ENCODE results near the gene CACNA1A. TPM values are rescaled to one million over a fixed set of nuclear protein-coding genes. Genes with fewer than 3 reads are reported as not detected.
"Not testable (repeated sequence)": the region's sequence is repeated elsewhere in the genome, so short reads cannot be mapped to it uniquely, and the experiment has no call there.

Gene CACNA1A
- total and polyA plus RNA-seq, 2 experiments from 2014 or later, result 3.0 to 8.5 TPM

DNA sequence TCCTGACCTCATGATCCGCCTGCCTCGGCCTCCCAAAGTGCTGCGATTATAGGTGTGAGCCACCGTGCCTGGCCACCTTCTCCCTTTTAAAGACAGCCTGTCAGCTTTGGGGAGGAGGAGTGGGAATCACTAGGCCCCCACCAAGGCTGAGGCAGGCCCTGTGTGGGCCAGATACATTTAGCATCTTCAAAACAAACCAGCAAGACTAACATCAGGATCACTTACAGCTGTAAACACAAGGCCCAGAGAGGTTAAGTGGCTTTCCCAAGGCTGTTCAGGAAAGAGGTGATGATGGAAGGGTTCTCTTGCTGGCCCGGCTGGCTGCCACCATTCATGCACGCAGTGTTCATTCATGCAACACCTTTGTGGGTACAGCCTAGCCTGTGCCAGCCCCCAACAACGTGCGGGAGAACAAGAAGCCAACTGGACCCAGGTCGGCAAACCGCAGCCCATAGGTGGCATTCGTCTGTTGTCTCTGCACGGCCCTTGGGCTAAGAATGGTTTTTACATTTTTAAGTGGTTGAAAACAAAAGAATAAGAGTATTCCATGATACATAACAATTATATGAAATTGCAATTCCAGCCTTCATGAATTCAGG is 333.0 kb downstream of the CACNA1A start:
- Histone ChIP-seq H3K9ac (peak overlapping the region; percentile 57), H3K4me1 (ENCODE audit: insufficient read depth) (peaks cover 34% of the 10 kb centered on the region), H3K36me3 (ENCODE audit: low read depth) (no peaks in the 10 kb centered on the region), H3F3A (ENCODE audit: insufficient read depth) (peaks cover 26% of the 10 kb centered on the region), H4K20me1 (ENCODE audit: insufficient read depth) (no peaks in the 10 kb centered on the region), H3K27me3 (replicated peaks; ENCODE audit: insufficient read depth) (no peaks in the 10 kb centered on the region), H3K4me2 (ENCODE audit: unreplicated experiment) (no peak overlapping the region), H3K9me2 (ENCODE audit: insufficient read depth) (no peaks in the 10 kb centered on the region), H3K27ac (peak overlapping the region; percentile 88), H2AFZ (peak overlapping the region; percentile 55), H3K4me3 (no peak overlapping the region), H3K9me3 (ENCODE audit: low read depth) (no peaks in the 10 kb centered on the region), H3K79me2 (ENCODE audit: insufficient read depth) (no peaks in the 10 kb centered on the region)
- no peak for DNase-seq
- in situ Hi-C loops (cut with MboI), result no loop called here
- 67 to 68% methylated on average over 12 of the region's 12 CpGs for WGBS, 2 experiments (ENCODE audit: low coverage in 1 of 2, low lambda C conversion rate in 2 of 2, missing lambda C conversion rate in 2 of 2)
- no peak for TF ChIP-seq EZH2phosphoT487 (IDR thresholded peaks at IDR 0.05; ENCODE audit: insufficient read depth, low read depth)
- no peak for TF ChIP-seq EZH2 (IDR thresholded peaks at IDR 0.05; ENCODE audit: insufficient read depth, poor library complexity, severe bottlenecking)

DNA sequence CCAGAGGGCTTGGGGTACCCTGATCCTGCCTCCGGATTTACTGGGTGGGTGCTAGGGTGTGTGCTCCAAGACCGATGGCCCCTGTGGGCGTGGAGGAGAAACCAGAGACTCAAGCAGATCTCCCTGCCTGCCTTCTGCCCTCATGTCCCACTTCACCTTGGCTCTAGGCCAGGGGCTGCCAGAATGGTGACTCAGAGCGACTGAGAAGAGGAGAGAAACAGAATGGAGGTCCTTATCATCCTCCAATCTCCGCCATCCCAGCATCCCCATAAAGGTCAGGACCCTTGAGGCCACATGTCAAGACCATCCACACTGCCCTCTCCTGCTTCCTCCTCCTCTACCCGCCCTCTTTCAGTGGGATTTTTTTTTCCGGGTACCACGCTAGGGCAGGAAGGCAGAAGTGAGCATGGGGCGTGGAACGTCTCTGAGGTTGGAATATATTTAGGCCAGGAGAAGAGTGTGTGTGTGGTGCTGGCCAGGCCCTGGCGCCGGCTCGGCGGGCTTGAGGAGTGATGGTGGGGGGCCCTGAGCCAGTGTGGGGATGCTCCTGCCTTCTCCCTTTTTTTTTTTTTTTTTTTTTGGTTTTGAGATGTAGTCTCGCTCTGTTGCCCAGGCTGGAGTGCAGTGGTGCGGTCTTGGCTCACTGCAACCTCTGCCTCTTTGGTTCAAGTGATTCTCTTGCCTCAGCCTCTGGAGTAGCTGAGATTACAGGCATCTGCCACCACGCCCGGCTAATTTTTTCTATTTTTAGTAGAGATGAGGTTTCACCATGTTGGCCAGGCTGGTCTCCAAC is 333.7 kb downstream of the CACNA1A start:
- no peaks in the 10 kb centered on the region for H3K27me3 ChIP-seq (replicated peaks; ENCODE audit: insufficient read depth)
- H3K4me1 ChIP-seq (ENCODE audit: insufficient read depth), result peaks cover 39% of the 10 kb centered on the region
- peak; percentile 92 for DNase-seq
- WGBS, 2 experiments (ENCODE audit: low coverage in 1 of 2, low lambda C conversion rate in 2 of 2, missing lambda C conversion rate in 2 of 2), result 16 to 19% methylated on average over 16 to 18 of the region's 18 CpGs
- H3K4me2 ChIP-seq (ENCODE audit: unreplicated experiment), result peak overlapping the region; percentile 30
- H3K9me2 ChIP-seq (ENCODE audit: insufficient read depth), result no peaks in the 10 kb centered on the region
- peak overlapping the region; percentile 66 for H2AFZ ChIP-seq
- H3K36me3 ChIP-seq (ENCODE audit: low read depth), result no peaks in the 10 kb centered on the region
- in situ Hi-C loops (cut with MboI), result no loop called here
- H3F3A ChIP-seq (ENCODE audit: insufficient read depth), result peaks cover 31% of the 10 kb centered on the region
- H3K27ac ChIP-seq, result peak overlapping the region; percentile 88
- H3K79me2 ChIP-seq (ENCODE audit: insufficient read depth), result no peaks in the 10 kb centered on the region
- no peak for TF ChIP-seq EZH2 (IDR thresholded peaks at IDR 0.05; ENCODE audit: insufficient read depth, poor library complexity, severe bottlenecking)
- no peak for TF ChIP-seq EZH2phosphoT487 (IDR thresholded peaks at IDR 0.05; ENCODE audit: insufficient read depth, low read depth)
- no peaks in the 10 kb centered on the region for H3K9me3 ChIP-seq (ENCODE audit: low read depth)
- no peak overlapping the region for H3K4me3 ChIP-seq
- H4K20me1 ChIP-seq (ENCODE audit: insufficient read depth), result no peaks in the 10 kb centered on the region
- H3K9ac ChIP-seq, result peak overlapping the region; percentile 57

DNA sequence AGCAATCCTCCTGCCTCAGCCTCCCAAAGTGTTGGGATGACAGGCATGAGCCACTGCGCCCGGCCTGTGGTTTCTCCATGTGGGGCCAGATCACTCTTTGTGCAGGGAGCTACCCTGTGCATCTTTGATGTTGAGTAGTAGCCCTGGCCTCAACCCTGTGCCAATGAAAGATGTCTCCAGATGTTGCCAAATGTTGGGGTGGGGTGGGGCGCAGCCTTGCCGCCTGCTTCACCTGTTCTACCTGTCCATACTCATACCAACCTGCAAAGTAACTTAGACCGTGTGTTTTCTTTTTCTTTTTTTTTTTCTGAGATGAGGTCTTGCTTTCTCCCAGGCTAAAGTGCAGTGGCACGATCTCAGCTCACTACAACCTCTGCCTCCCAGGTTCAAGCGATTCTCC is 335.1 kb downstream of the CACNA1A start:
- no peak overlapping the region for H3K27ac ChIP-seq
- no peak overlapping the region for H3K4me2 ChIP-seq (ENCODE audit: unreplicated experiment)
- TF ChIP-seq EZH2 (IDR thresholded peaks at IDR 0.05; ENCODE audit: insufficient read depth, poor library complexity, severe bottlenecking) (no peak), EZH2phosphoT487 (IDR thresholded peaks at IDR 0.05; ENCODE audit: insufficient read depth, low read depth) (no peak)
- no peaks in the 10 kb centered on the region for H4K20me1 ChIP-seq (ENCODE audit: insufficient read depth)
- H3K9ac ChIP-seq, result no peak overlapping the region
- peaks cover 43% of the 10 kb centered on the region for H3F3A ChIP-seq (ENCODE audit: insufficient read depth)
- no peaks in the 10 kb centered on the region for H3K27me3 ChIP-seq (replicated peaks; ENCODE audit: insufficient read depth)
- no peaks in the 10 kb centered on the region for H3K79me2 ChIP-seq (ENCODE audit: insufficient read depth)
- DNase-seq, result no peak
- no peak overlapping the region for H2AFZ ChIP-seq
- 93 to 96% methylated on average over 7 of the region's 7 CpGs for WGBS, 2 experiments (ENCODE audit: low coverage in 1 of 2, low lambda C conversion rate in 2 of 2, missing lambda C conversion rate in 2 of 2)
- H3K9me2 ChIP-seq (ENCODE audit: insufficient read depth), result no peaks in the 10 kb centered on the region
- in situ Hi-C loops (cut with MboI), result no loop called here
- H3K36me3 ChIP-seq (ENCODE audit: low read depth), result no peaks in the 10 kb centered on the region
- H3K4me3 ChIP-seq, result no peak overlapping the region
- no peaks in the 10 kb centered on the region for H3K9me3 ChIP-seq (ENCODE audit: low read depth)
- peaks cover 48% of the 10 kb centered on the region for H3K4me1 ChIP-seq (ENCODE audit: insufficient read depth)

DNA sequence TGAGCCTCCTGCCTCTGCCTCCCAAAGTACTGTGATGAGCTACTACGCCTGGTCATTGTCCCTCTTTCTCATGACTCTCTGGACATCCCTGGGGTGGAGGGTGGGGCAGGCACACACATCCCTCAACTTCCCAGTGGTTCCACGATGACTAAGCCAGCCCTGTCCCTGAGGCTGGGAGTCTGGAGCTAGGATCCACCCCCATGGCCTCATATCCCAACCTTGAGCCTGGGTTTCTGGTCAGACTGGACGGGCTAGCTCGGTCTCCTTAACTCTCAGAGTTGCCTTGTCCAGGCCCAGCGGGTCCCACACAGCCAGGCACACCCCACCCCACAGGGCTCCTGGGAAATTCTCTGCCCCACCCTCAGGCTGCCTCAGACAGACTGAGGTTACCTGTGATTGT is 336.5 kb downstream of the CACNA1A start:
- peak; percentile 89 for DNase-seq
- 40 to 49% methylated on average over 5 of the region's 5 CpGs for WGBS, 2 experiments (ENCODE audit: low coverage in 1 of 2, low lambda C conversion rate in 2 of 2, missing lambda C conversion rate in 2 of 2)
- Histone ChIP-seq H3K9me3 (ENCODE audit: low read depth) (no peaks in the 10 kb centered on the region), H4K20me1 (ENCODE audit: insufficient read depth) (no peaks in the 10 kb centered on the region), H3F3A (ENCODE audit: insufficient read depth) (peaks cover 50% of the 10 kb centered on the region), H3K27me3 (replicated peaks; ENCODE audit: insufficient read depth) (no peaks in the 10 kb centered on the region), H3K36me3 (ENCODE audit: low read depth) (no peaks in the 10 kb centered on the region), H3K4me1 (ENCODE audit: insufficient read depth) (peaks cover 52% of the 10 kb centered on the region), H3K27ac (peak overlapping the region; percentile 93), H3K9me2 (ENCODE audit: insufficient read depth) (no peaks in the 10 kb centered on the region), H3K9ac (peak overlapping the region; percentile 48; the same call in 1 of the 2 replicates), H3K4me2 (ENCODE audit: unreplicated experiment) (peak overlapping the region; percentile 21), H3K4me3 (no peak overlapping the region), H2AFZ (no peak overlapping the region), H3K79me2 (ENCODE audit: insufficient read depth) (no peaks in the 10 kb centered on the region)
- in situ Hi-C loops (cut with MboI), result no loop called here
- TF ChIP-seq EZH2phosphoT487 (IDR thresholded peaks at IDR 0.05; ENCODE audit: insufficient read depth, low read depth), result no peak
- no peak for TF ChIP-seq EZH2 (IDR thresholded peaks at IDR 0.05; ENCODE audit: insufficient read depth, poor library complexity, severe bottlenecking)

DNA sequence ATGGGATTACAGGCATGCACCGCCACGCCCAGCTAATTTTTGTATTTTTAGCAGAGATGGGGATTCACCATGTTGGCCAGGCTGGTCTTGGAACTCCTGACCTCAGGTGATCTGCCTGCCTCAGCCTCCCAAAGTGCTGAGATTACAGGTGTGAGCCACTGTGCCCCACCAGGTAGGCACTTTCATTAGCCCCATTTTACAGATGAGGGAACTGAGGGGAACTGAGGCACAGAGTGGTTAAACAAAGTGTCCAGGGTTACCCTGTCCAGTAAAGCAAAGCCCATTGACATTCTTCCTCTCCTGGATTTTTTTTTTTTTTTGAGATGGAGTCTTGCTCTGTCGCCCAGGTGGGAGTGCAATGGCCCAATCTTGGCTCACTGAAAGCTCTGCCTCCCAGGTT is 340.1 kb downstream of the CACNA1A start:
- 99 to 100% methylated on average over 3 of the region's 3 CpGs for WGBS, 2 experiments (ENCODE audit: low coverage in 1 of 2, low lambda C conversion rate in 2 of 2, missing lambda C conversion rate in 2 of 2)
- H3K9me3 ChIP-seq (ENCODE audit: low read depth); H3K4me2 ChIP-seq (ENCODE audit: unreplicated experiment); H3K27me3 ChIP-seq (replicated peaks; ENCODE audit: insufficient read depth); in situ Hi-C loops (cut with MboI); H3K9me2 ChIP-seq (ENCODE audit: insufficient read depth); H2AFZ ChIP-seq; H4K20me1 ChIP-seq (ENCODE audit: insufficient read depth); DNase-seq; H3K4me3 ChIP-seq; H3K9ac ChIP-seq; H3K79me2 ChIP-seq (ENCODE audit: insufficient read depth); H3K36me3 ChIP-seq (ENCODE audit: low read depth): not testable (repeated sequence)
- peak overlapping the region; percentile 93 for H3K27ac ChIP-seq
- H3K4me1 ChIP-seq (ENCODE audit: insufficient read depth), result peaks cover 67% of the 10 kb centered on the region
- peaks cover 52% of the 10 kb centered on the region for H3F3A ChIP-seq (ENCODE audit: insufficient read depth)

Data from GM23248 (cell line).